Stimulated activated naive B cell treated with anti-CD40 and anti-IgM and Interleukin-4, amounts not matched to agents 10 μg/mL and 1 μg/mL and 100 μg/mL, for 72 hours (primary cell): Measurements from ENCODE around the gene CCDC3.
A peak's percentile ranks its signal among the peaks of the same experiment; 100 is the strongest.

Source experiments
- ATAC-seq, 2 donors: fragments of 150-1000 bp; cut with Tn5 transposase; replicated peaks; 2 replicates each; pipeline ENCODE4 v1.10.0; 2021; ENCODE audit warnings: moderate library complexity in 1 of 2
- DNase-seq: peaks from one replicate; pipeline ENCODE4 v3.0.0; 2021
- H3K27ac Mint-ChIP-seq: one replicate; pipeline ENCODE4 v1.8.0; 2022; ENCODE audit warnings: mild to moderate bottlenecking, mixed read lengths
- H3K27me3 Mint-ChIP-seq, 2 donors: one replicate each; pipeline ENCODE4 v1.8.0; 2022; ENCODE audit warnings: mixed read lengths in 2 of 2
- H3K36me3 Mint-ChIP-seq, 2 donors: one replicate each; pipeline ENCODE4 v1.8.0; 2022; ENCODE audit warnings: mixed read lengths in 2 of 2, mild to moderate bottlenecking in 1 of 2
- H3K4me1 Mint-ChIP-seq, 2 donors: one replicate each; pipeline ENCODE4 v1.8.0; 2022; ENCODE audit warnings: mixed read lengths in 2 of 2, mild to moderate bottlenecking in 1 of 2
- H3K4me3 Mint-ChIP-seq, 2 donors: one replicate each; pipeline ENCODE4 v1.8.0; 2022; ENCODE audit warnings: mild to moderate bottlenecking in 2 of 2, mixed read lengths in 2 of 2, moderate library complexity in 1 of 2
- H3K9me3 Mint-ChIP-seq, 2 donors: one replicate each; pipeline ENCODE4 v1.8.0; 2022; ENCODE audit warnings: mixed read lengths in 2 of 2, mild to moderate bottlenecking in 1 of 2

CCDC3 gene

DNA sequence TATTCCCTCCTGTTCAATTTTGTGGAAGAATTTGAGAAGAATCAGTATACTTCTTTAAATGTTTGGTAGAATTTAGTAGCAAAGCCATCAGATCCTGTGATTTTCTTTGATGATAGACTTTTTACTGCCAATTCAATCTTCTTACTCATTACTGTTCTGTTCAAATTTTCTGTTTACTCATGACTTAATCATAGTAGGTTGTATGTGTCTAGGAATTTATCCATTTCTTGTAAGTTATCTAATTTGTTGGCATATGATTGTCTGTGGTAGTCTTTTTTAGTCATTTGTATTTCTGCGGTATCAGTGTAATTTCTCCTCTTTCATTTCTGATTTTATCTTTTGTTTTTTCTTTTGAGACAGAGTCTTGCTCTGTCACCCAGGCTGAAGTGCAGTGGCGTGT is 87.4 kb downstream of the CCDC3 start:
- Mint-ChIP-seq H3K4me1 (peaks cover 0 to 3% of the 10 kb centered on the region in 2 donors), H3K36me3 (no peaks in the 10 kb centered on the region), H3K4me3 (no peak overlapping the region), H3K27me3 (peaks cover 9 to 19% of the 10 kb centered on the region in 2 donors), H3K9me3 (peaks cover 7 to 11% of the 10 kb centered on the region in 2 donors), H3K27ac (no peak overlapping the region)
- DNase-seq (no peak), ATAC-seq (no peak)

DNA sequence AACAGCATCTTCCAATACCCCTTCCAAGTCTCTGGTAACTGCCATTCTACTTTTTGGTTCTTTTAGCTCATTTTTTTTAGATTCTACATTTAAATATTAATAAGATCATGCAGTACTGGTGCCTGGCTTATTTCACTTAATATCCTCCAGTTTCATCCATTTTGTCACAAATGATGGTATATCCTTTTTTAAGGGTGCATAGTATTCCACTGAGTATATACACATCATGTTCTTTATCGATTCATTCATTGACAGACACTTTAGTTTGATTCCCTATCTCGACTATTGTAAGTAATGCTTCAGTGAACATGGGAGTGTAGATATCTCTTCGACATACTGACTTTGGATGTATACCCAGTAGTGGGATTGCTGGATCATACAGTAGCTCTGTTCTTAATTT is 89.7 kb downstream of the CCDC3 start:
- no peak overlapping the region for H3K4me3 Mint-ChIP-seq
- H3K4me1 Mint-ChIP-seq: peaks cover 0 to 4% of the 10 kb centered on the region in 2 donors
- ATAC-seq (no peak), DNase-seq (no peak)
- peaks cover 7 to 11% of the 10 kb centered on the region in 2 donors for H3K9me3 Mint-ChIP-seq
- no peaks in the 10 kb centered on the region for H3K36me3 Mint-ChIP-seq
- H3K27ac Mint-ChIP-seq: no peak overlapping the region
- H3K27me3 Mint-ChIP-seq: peaks cover 9 to 29% of the 10 kb centered on the region in 2 donors

DNA sequence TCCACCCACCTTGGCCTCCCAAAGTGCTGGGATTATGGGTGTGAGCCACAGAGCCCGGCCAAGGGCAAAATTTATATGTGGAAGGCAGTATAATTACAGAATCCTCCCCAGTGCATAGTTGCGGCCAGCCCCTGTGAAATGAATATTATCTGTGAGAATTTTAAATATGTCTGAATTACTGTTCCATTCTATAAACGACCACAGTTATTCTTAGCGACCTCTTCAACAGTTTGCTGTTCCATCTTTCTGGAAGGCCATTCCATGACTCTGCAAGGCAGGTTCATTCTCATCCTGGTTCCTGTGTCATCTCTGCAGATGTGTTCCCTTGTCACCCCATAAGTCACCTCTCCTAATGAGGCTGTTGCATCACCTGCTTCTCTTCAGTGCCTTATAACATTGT is 90.7 kb downstream of the CCDC3 start:
- Mint-ChIP-seq H3K27me3 (peaks cover 15 to 35% of the 10 kb centered on the region in 2 donors), H3K9me3 (peaks cover 7 to 11% of the 10 kb centered on the region in 2 donors), H3K36me3 (no peaks in the 10 kb centered on the region), H3K27ac (no peak overlapping the region), H3K4me1 (peaks cover 0 to 4% of the 10 kb centered on the region in 2 donors), H3K4me3 (no peak overlapping the region)
- DNase-seq (no peak), ATAC-seq (no peak)

DNA sequence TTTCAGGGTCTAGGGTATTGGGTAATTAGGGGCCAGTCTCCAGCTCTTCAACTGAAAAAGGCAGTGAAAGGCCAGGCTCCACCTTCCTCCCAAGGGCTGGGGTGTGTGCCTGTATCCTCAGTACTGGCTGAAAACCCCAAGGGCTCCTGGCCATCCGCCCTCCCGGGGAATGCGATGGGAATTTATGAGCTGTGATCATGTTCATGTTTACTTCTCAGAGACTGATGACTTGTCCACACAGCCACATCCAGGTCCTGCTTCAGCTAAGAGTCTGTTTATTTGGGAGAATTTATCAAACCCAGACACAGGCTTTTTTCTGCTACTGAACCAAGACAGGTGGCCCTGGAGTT is 91.7 kb downstream of the CCDC3 start:
- DNase-seq (no peak), ATAC-seq (no peak)
- no peak overlapping the region for H3K4me3 Mint-ChIP-seq
- H3K27ac Mint-ChIP-seq: no peak overlapping the region
- H3K9me3 Mint-ChIP-seq: peaks cover 7 to 11% of the 10 kb centered on the region in 2 donors
- peaks cover 0 to 1% of the 10 kb centered on the region in 2 donors for H3K4me1 Mint-ChIP-seq
- H3K27me3 Mint-ChIP-seq: peaks cover 23 to 33% of the 10 kb centered on the region in 2 donors
- H3K36me3 Mint-ChIP-seq: no peaks in the 10 kb centered on the region

DNA sequence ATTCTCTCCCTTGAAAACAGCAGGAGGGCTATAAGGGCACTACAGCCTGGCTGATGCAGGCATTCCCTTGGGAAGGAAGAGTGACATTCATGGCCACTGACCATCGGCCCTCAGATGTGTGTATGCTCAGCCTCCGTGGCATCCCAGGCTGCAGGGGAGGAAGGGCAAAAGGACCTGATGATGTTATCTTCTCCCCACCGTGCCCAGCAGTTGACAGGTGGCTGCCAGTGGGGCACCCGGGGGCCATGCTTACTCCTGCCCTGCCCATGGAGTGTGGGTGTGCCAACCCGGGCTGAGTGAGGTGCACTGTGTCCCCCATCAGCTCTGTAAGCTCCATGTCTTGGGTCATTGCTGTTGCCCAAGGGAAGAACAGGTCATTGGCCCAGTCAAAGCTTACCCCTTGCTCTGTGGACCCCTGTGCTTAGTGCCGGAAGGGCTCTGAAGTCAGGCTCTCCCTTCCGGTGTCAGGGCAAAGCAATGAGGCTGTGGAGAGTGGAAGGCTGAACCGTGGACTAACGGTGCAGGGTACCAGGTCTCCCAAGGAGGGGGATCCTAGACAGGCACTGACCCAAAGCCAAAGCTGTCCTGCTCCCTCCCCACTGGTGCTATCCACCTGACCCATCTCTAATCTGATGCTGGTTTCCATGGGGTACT is 92.2 kb downstream of the CCDC3 start:
- peaks cover 7 to 11% of the 10 kb centered on the region in 2 donors for H3K9me3 Mint-ChIP-seq
- H3K4me1 Mint-ChIP-seq: peaks cover 0 to 1% of the 10 kb centered on the region in 2 donors
- H3K4me3 Mint-ChIP-seq: no peak overlapping the region
- no peaks in the 10 kb centered on the region for H3K36me3 Mint-ChIP-seq
- H3K27me3 Mint-ChIP-seq: peaks cover 25 to 33% of the 10 kb centered on the region in 2 donors
- H3K27ac Mint-ChIP-seq: no peak overlapping the region
- DNase-seq: no peak
- no peak for ATAC-seq

DNA sequence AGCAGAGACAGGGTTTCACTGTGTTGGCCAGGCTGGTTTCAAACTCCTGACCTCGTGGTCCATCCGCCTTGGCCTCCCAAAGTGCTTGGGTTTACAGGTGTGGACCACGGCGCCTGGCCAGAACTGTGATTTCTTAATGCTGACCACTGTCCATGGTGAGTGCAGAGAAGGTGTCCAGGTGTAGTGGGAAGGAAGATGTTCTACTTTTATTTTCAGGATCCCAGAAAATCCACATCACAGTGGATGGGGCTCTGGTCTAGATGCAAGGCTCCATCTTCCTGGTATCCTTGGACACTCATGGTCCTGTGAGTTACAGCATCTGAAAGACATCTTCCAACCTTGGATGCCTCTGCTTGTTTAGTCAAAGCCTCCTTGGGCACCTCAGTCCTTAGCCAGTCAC is 92.7 kb downstream of the CCDC3 start:
- DNase-seq (no peak), ATAC-seq (no peak)
- H3K4me1 Mint-ChIP-seq: peaks cover 0 to 1% of the 10 kb centered on the region in 2 donors

DNA sequence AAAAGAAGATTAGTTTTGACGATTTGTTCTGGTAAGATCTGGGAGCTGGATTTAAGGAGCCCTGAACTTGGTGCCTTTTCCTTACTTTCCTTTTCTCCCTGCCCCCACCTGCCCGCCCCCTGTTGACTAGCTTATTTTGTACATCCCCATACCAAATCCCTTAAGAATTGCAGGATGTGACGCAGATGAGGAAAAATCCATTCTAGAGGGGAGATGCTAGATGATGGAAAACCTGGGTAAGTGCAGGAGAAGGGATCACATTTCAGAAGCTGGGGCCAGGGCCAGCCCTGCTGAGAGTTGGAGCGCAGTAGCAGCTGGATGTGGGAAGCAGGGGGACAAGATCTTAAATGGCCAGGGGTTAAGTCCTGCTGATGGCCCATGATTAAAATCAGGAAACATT is 93.9 kb downstream of the CCDC3 start:
- DNase-seq: no peak
- Mint-ChIP-seq H3K4me1 (peaks cover 0 to 1% of the 10 kb centered on the region in 2 donors), H3K27ac (no peak overlapping the region), H3K4me3 (no peak overlapping the region), H3K9me3 (peaks cover 7 to 9% of the 10 kb centered on the region in 2 donors), H3K36me3 (no peaks in the 10 kb centered on the region), H3K27me3 (peaks cover 23 to 28% of the 10 kb centered on the region in 2 donors)
- no peak for ATAC-seq

More for the DNA sequence above, 92.7 kb downstream of the CCDC3 start:
- H3K9me3 Mint-ChIP-seq: peaks cover 7 to 11% of the 10 kb centered on the region in 2 donors
- peaks cover 25 to 33% of the 10 kb centered on the region in 2 donors for H3K27me3 Mint-ChIP-seq
- H3K36me3 Mint-ChIP-seq: no peaks in the 10 kb centered on the region
- H3K27ac Mint-ChIP-seq: no peak overlapping the region
- no peak overlapping the region for H3K4me3 Mint-ChIP-seq

DNA sequence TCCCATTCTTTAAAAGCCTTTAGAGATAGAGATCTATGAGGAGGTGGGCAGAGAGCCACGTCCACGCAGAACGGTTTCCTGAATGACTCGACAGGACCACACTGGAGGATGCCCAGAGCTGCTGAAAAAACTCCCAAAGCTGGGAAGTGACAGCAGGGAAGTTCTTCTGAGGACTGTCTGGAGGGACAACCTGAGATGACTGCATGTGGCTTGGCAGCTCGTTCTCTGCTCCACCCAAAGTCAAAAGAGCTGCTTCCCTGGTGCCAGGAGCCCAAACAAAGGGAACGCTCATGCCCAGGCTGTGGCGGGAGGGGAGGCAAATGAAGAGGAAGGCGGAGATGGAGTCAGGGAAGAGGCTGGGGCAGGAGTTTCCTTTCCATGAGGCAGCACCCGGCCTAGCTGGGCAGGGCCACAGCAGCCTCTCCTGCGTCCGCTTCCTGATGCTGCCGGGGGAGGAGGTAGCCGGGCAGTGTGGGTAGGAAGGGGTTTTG is 95.4 kb downstream of the CCDC3 start:
- no peak overlapping the region for H3K4me3 Mint-ChIP-seq
- no peak for ATAC-seq
- no peak for DNase-seq
- no peaks in the 10 kb centered on the region for H3K9me3 Mint-ChIP-seq
- H3K36me3 Mint-ChIP-seq: no peaks in the 10 kb centered on the region
- no peak overlapping the region for H3K27ac Mint-ChIP-seq
- H3K4me1 Mint-ChIP-seq: peaks cover 4 to 5% of the 10 kb centered on the region in 2 donors
- H3K27me3 Mint-ChIP-seq: peaks cover 26 to 30% of the 10 kb centered on the region in 2 donors

DNA sequence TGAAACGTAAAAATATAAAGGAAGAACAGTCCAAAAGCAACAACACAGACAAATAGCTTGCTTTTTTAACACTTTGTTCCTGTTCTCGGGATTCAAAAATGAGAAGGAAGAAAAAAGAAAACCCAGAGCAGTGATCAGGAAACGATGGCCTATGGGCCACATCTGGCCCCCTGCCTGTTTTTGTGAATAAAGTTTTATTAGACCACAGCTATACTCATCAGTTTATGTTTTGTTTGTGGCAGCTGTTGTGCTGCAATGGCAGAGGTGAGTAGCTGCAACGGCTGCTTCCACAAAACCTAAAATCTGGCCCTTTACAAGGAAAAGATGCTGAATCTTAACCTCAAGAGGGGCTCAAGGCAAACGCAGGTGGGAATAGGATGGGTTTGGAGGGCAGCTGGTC is 96.4 kb downstream of the CCDC3 start:
- no peaks in the 10 kb centered on the region for H3K36me3 Mint-ChIP-seq
- DNase-seq: no peak
- ATAC-seq: no peak
- no peak overlapping the region for H3K4me3 Mint-ChIP-seq
- no peak overlapping the region for H3K27ac Mint-ChIP-seq
- peaks cover 26 to 30% of the 10 kb centered on the region in 2 donors for H3K27me3 Mint-ChIP-seq
- H3K4me1 Mint-ChIP-seq: peaks cover 4 to 5% of the 10 kb centered on the region in 2 donors
- H3K9me3 Mint-ChIP-seq: no peaks in the 10 kb centered on the region

DNA sequence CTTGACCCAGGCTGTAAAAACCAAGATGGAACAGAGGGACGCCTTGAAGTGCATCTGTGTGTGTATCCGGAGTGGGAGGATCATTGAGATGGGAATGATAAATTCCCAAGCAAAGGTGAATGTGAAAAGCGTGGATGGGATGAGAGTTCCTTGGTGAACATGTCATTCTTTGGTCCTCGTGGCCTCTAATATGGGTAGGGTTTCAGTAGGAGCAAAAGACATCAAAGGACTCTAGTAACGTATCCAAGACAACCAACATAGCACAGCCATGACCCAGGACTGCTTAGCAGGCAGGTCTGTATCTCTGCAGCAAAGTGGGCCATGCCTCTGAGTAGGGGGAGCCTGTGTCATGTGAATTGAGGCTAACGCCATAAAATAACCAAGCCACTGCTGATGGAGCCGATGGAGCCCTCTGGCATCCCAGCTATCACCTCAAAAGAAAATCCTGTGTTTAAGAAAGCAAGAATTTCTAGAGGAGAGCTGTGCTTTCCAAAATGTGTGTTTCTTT is 98.6 kb downstream of the CCDC3 start:
- Mint-ChIP-seq H3K27ac (no peak overlapping the region), H3K36me3 (no peaks in the 10 kb centered on the region), H3K27me3 (peaks cover 26 to 27% of the 10 kb centered on the region in 2 donors), H3K4me1 (peaks cover 4 to 5% of the 10 kb centered on the region in 2 donors), H3K4me3 (no peak overlapping the region), H3K9me3 (no peaks in the 10 kb centered on the region)
- DNase-seq (no peak), ATAC-seq (no peak)

DNA sequence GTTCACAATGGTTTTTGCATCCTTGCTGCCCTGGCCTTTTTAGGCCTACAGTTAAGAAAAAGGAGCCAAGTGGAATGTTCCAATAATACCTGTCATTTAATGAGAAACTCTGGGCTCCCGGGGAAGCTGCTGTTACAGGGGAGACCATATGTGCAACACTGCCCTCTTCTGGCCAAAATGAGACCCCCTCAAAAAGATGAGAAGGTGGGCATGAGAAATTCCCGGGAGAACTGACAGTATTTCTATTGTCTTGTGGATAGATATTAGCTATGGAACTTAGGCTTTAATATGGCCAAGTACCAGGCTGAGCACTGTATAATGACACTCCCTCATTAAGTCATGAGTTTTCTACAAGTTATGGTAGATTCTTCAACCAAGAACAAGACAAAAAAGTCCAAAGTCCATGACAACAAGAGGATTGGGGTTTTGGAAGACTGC is 99.4 kb downstream of the CCDC3 start:
- peak; percentile 23 for DNase-seq
- ATAC-seq: peak; percentile 25 to 65
- H3K36me3 Mint-ChIP-seq: no peaks in the 10 kb centered on the region
- H3K27ac Mint-ChIP-seq: peak overlapping the region; percentile 15
- no peak overlapping the region for H3K4me3 Mint-ChIP-seq
- H3K27me3 Mint-ChIP-seq: peaks cover 22 to 26% of the 10 kb centered on the region in 2 donors
- H3K4me1 Mint-ChIP-seq: peaks cover 4 to 5% of the 10 kb centered on the region in 2 donors
- no peaks in the 10 kb centered on the region for H3K9me3 Mint-ChIP-seq

DNA sequence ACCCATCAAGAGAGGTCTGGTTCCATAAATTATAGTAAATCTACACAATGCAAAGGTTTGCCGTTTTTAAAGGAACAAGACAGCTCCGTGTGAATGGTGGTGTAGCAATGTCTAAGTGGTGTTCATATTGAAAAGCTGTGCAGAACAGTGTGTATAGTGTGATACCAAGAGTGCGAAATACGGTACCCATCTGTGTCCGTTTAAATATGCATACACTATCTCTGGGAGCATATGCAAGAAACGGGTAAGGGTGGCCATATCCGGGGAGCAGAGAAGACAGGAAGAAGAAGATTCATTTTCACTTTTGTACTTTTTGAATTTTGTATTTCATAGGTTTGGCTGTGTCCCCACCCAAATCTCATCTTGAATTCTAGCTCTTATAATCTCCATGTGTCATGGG is 102.0 kb downstream of the CCDC3 start:
- Mint-ChIP-seq H3K36me3 (no peaks in the 10 kb centered on the region), H3K4me3 (no peak overlapping the region), H3K27me3 (peaks cover 11 to 19% of the 10 kb centered on the region in 2 donors), H3K4me1 (peaks cover 3 to 4% of the 10 kb centered on the region in 2 donors), H3K27ac (no peak overlapping the region), H3K9me3 (no peaks in the 10 kb centered on the region)
- no peak for DNase-seq
- ATAC-seq: no peak

DNA sequence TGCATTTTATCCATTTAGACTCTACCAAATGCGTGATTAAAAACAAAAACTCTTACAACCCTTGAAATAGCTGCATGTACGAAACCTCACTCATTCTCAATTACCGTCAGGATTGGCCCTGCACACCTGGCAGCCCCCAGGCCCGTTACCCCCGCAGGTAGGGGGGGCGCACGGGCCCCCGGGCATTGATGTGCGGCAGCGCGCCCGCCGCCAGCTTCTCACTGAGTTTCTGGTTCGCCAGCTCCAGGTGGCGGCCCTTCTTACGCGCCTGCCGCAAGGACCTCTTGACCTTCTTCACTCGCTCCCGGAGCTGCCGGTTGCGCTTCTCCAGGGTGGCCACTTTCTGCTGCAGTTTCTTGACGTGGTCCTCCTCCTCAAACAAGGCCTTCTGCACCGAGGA is 103.2 kb downstream of the CCDC3 start:
- Mint-ChIP-seq H3K27ac (no peak overlapping the region), H3K4me3 (no peak overlapping the region), H3K27me3 (peaks cover 11 to 23% of the 10 kb centered on the region in 2 donors), H3K36me3 (peaks cover 1 to 4% of the 10 kb centered on the region in 2 donors), H3K9me3 (peaks cover 4 to 7% of the 10 kb centered on the region in 2 donors), H3K4me1 (peaks cover 3 to 4% of the 10 kb centered on the region in 2 donors)
- no peak for ATAC-seq
- no peak for DNase-seq

DNA sequence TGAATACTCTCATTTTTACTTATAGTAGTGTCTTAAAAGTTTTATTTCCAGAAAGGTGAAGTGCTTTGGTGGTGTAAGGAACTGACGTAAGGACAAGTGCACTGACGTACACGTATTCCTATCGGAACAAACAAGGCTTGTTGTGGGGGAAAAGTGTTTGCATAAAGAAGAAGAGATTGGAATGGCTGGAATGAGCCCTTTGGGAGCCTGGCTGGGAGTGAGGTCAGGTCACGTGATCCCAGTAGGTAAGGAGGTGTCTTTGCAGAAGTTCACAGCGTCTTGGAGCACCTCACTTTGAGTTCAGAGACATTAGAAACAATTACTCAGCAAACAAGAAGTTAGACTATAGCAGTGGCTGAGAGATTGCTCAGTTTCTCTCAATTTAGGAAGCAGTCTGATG is 104.2 kb downstream of the CCDC3 start:
- no peak overlapping the region for H3K4me3 Mint-ChIP-seq
- peaks cover 1 to 4% of the 10 kb centered on the region in 2 donors for H3K36me3 Mint-ChIP-seq
- H3K27me3 Mint-ChIP-seq: peaks cover 8 to 18% of the 10 kb centered on the region in 2 donors
- ATAC-seq (no peak), DNase-seq (no peak)
- H3K4me1 Mint-ChIP-seq: peaks cover 3 to 4% of the 10 kb centered on the region in 2 donors
- H3K9me3 Mint-ChIP-seq: peaks cover 10 to 17% of the 10 kb centered on the region in 2 donors
- H3K27ac Mint-ChIP-seq: no peak overlapping the region

DNA sequence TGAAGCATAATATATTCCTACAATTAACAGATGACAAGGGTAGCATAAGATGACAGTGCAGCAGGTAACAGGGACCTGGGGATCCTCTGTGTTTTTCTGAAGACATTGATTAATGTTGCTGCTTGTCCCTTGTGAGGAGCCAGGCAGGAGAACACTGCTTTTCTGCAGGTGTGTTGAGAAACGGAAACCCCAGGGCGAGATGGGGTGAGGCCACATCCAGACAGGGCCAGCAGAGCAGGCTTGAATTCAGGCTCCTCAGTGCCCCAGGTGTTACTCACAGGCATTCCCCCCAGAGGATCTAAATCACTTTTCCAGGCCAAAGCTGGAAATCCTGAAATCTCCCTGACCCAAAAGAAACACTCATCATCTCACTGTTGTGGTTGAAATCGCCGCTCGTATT is 105.3 kb downstream of the CCDC3 start:
- H3K4me1 Mint-ChIP-seq: no peaks in the 10 kb centered on the region
- H3K27me3 Mint-ChIP-seq: peaks cover 0 to 12% of the 10 kb centered on the region in 2 donors
- peaks cover 17% of the 10 kb centered on the region in 2 donors for H3K9me3 Mint-ChIP-seq
- no peak overlapping the region for H3K4me3 Mint-ChIP-seq
- no peak overlapping the region for H3K27ac Mint-ChIP-seq
- DNase-seq: no peak
- H3K36me3 Mint-ChIP-seq: peaks cover 1 to 4% of the 10 kb centered on the region in 2 donors
- ATAC-seq: no peak
